Measurements from ENCODE around the gene NCAM1.

Gene NCAM1

DNA sequence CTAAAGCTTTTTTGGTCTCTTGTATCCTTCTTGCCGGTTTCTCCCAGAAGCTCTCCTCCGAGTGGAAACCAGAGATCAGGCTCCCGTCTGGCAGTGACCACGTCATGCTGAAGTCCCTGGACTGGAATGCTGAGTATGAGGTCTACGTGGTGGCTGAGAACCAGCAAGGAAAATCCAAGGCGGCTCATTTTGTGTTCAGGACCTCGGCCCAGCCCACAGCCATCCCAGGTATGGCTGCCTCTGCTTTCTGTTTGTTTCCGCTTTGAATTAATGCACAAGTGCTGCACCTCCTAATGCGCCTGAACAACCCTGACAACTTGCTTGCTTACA is 298.8 kb downstream of the NCAM1 start:
- peaks cover 0 to 7% (median 0%) of the 10 kb centered on the region in 5 experiments for H3K27me3 ChIP-seq (replicated peaks in 2 of 5; ENCODE audit: control insufficient read depth in 4 of 5, insufficient read depth in 5 of 5, low read length in 4 of 5)
- POLR2A ChIA-PET = no interaction called here

DNA sequence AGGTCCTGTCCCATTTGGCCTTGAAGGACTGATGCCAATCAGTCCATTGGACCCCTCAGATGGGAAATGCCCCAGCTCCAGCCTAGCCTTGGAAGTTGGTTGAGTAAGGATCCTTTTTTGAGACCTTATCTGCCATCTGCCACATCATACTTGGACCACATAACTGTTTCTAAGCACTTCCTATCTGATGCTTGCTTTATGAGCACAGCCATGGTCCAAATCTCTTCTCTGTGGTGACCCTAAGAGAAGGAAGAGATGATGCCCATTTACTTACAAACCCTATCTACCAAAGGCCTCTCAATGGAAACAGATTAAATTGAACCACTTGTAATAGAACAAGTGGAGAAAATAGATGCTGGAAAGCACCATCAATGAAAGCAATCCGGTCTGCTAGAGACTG is 299.3 kb downstream of the NCAM1 start:
- Histone ChIP-seq H3K27me3 (replicated peaks in 2 of 5; ENCODE audit: control insufficient read depth in 4 of 5, insufficient read depth in 5 of 5, low read length in 4 of 5) (peaks cover 0 to 9% (median 0%) of the 10 kb centered on the region in 5 experiments), H3K36me3 (ENCODE audit: control insufficient read depth in 4 of 4, insufficient read depth in 4 of 4, low read length in 3 of 4) (no peaks in the 10 kb centered on the region), H3K9me3 (ENCODE audit: control extremely low read depth in 1 of 5, control insufficient read depth in 4 of 5, insufficient read depth in 2 of 5, low read depth in 1 of 5, low read length in 4 of 5) (no peaks in the 10 kb centered on the region), H3K4me1 (ENCODE audit: control extremely low read depth in 1 of 4, control insufficient read depth in 4 of 4, insufficient read depth in 4 of 4, low read length in 3 of 4) (no peaks in the 10 kb centered on the region), H3K4me3 (ENCODE audit: control insufficient read depth in 1 of 7, extremely low read depth in 1 of 7, insufficient read depth in 4 of 7, low read depth in 2 of 7, low read length in 6 of 7) (no peak overlapping the region), H3K27ac (ENCODE audit: insufficient read depth in 1 of 2, low read depth in 1 of 2, low read length in 2 of 2, poor library complexity in 1 of 2, severe bottlenecking in 2 of 2) (no peak overlapping the region)
- ChIA-PET POLR2A (no interaction called here), CTCF (interaction anchor here (1.1 kb wide), 1 partner anchor 18 kb away, joined by 3 read pairs; no protein-coding TSS in a partner anchor)
- no peak for DNase-seq
- 100% methylated on average over 1 of the region's 1 CpG for WGBS (ENCODE audit: insufficient coverage)

More for the DNA sequence above, 298.8 kb downstream of the NCAM1 start:
- Histone ChIP-seq H3K36me3 (ENCODE audit: control insufficient read depth in 4 of 4, insufficient read depth in 4 of 4, low read length in 3 of 4) (no peaks in the 10 kb centered on the region), H3K9me3 (ENCODE audit: control extremely low read depth in 1 of 5, control insufficient read depth in 4 of 5, insufficient read depth in 2 of 5, low read depth in 1 of 5, low read length in 4 of 5) (no peaks in the 10 kb centered on the region), H3K27ac (ENCODE audit: insufficient read depth in 1 of 2, low read depth in 1 of 2, low read length in 2 of 2, poor library complexity in 1 of 2, severe bottlenecking in 2 of 2) (no peak overlapping the region), H3K4me1 (ENCODE audit: control extremely low read depth in 1 of 4, control insufficient read depth in 4 of 4, insufficient read depth in 4 of 4, low read length in 3 of 4) (no peaks in the 10 kb centered on the region), H3K4me3 (ENCODE audit: control insufficient read depth in 1 of 7, extremely low read depth in 1 of 7, insufficient read depth in 4 of 7, low read depth in 2 of 7, low read length in 6 of 7) (no peak overlapping the region)
- over 99% methylated on average over 9 of the region's 9 CpGs for WGBS (ENCODE audit: insufficient coverage)
- no peak for DNase-seq
- CTCF ChIA-PET = interaction anchor here (0.6 kb wide), 1 partner anchor 1163 kb away, joined by 3 read pairs; no protein-coding TSS in a partner anchor

DNA sequence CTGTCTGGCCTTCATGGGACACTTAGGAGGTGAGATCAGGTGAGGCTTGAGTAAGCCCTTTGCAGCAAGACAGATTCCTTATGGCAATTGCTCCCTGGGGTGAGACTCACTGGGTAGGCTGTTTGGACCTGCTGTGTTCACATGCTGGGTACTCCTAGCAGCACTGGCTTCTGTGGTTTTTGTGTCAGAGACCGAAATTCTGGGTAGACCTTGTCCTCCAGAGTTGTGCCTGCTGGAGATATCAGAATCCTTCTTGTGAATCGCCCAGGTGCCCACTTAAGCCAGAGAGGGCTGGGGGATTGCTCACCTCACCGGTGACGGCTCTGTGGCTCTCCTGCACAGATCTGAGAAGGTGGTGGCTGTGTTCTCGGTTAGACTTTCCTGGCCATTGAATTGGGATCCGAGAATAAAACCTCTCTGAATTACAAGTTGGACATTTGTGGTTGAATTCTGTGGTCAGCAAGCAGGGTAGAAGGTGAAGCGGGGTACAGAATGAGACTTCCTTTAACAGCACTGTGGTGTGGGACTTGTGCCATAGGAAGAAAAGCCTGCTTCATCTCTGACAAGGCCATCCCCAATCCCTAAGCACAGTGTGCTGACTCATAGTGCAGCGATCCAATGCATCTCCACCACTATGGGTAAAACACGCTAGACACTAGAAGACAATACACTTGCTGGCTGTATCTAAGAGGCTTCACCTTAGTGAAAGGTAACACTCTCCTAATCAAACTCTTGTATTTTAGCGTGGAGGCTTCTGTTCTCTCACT is 300.7 kb downstream of the NCAM1 start:
- no peak for DNase-seq
- Histone ChIP-seq H3K36me3 (ENCODE audit: control insufficient read depth in 4 of 4, insufficient read depth in 4 of 4, low read length in 3 of 4) (no peaks in the 10 kb centered on the region), H3K4me1 (ENCODE audit: control extremely low read depth in 1 of 4, control insufficient read depth in 4 of 4, insufficient read depth in 4 of 4, low read length in 3 of 4) (no peaks in the 10 kb centered on the region), H3K4me3 (ENCODE audit: control insufficient read depth in 1 of 7, extremely low read depth in 1 of 7, insufficient read depth in 4 of 7, low read depth in 2 of 7, low read length in 6 of 7) (no peak overlapping the region), H3K27me3 (replicated peaks in 2 of 5; ENCODE audit: control insufficient read depth in 4 of 5, insufficient read depth in 5 of 5, low read length in 4 of 5) (peaks cover 0 to 8% (median 4%) of the 10 kb centered on the region in 5 experiments), H3K9me3 (ENCODE audit: control extremely low read depth in 1 of 5, control insufficient read depth in 4 of 5, insufficient read depth in 2 of 5, low read depth in 1 of 5, low read length in 4 of 5) (no peaks in the 10 kb centered on the region), H3K27ac (ENCODE audit: insufficient read depth in 1 of 2, low read depth in 1 of 2, low read length in 2 of 2, poor library complexity in 1 of 2, severe bottlenecking in 2 of 2) (no peak overlapping the region)
- ChIA-PET POLR2A (no interaction called here), CTCF (no interaction called here)
- WGBS (ENCODE audit: insufficient coverage) = 86% methylated on average over 8 of the region's 10 CpGs

DNA sequence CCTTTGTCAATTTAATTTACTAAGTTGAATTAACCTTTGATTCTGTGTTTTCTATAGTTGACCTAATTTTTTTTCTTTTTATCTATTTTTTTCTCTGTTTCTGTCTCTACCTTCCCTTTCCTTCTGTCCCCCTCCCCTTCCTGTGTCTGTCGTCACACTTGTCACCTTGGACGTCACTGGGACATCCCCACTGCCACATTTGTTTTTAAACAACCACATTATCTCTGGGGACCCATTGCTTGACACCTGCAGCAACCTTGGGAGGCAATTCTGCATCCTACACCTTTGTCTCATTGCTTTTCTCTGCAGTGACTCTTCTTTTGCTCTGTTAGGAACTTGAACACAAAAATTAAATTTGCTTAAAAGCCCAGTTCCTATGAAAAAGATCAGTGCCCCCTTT is 301.4 kb downstream of the NCAM1 start:
- Histone ChIP-seq H3K4me1 (ENCODE audit: control extremely low read depth in 1 of 4, control insufficient read depth in 4 of 4, insufficient read depth in 4 of 4, low read length in 3 of 4) (no peaks in the 10 kb centered on the region), H3K27ac (ENCODE audit: insufficient read depth in 1 of 2, low read depth in 1 of 2, low read length in 2 of 2, poor library complexity in 1 of 2, severe bottlenecking in 2 of 2) (no peak overlapping the region), H3K27me3 (replicated peaks in 2 of 5; ENCODE audit: control insufficient read depth in 4 of 5, insufficient read depth in 5 of 5, low read length in 4 of 5) (peaks cover 0 to 8% (median 4%) of the 10 kb centered on the region in 5 experiments), H3K9me3 (ENCODE audit: control extremely low read depth in 1 of 5, control insufficient read depth in 4 of 5, insufficient read depth in 2 of 5, low read depth in 1 of 5, low read length in 4 of 5) (no peaks in the 10 kb centered on the region), H3K36me3 (ENCODE audit: control insufficient read depth in 4 of 4, insufficient read depth in 4 of 4, low read length in 3 of 4) (no peaks in the 10 kb centered on the region), H3K4me3 (ENCODE audit: control insufficient read depth in 1 of 7, extremely low read depth in 1 of 7, insufficient read depth in 4 of 7, low read depth in 2 of 7, low read length in 6 of 7) (no peak overlapping the region)
- POLR2A ChIA-PET = interaction anchor here (0.6 kb wide), 1 partner anchor 283 kb away, joined by 4 read pairs; no protein-coding TSS in a partner anchor
- DNase-seq = no peak
- CTCF ChIA-PET = no interaction called here
- 56% methylated on average over 2 of the region's 2 CpGs for WGBS (ENCODE audit: insufficient coverage)

DNA sequence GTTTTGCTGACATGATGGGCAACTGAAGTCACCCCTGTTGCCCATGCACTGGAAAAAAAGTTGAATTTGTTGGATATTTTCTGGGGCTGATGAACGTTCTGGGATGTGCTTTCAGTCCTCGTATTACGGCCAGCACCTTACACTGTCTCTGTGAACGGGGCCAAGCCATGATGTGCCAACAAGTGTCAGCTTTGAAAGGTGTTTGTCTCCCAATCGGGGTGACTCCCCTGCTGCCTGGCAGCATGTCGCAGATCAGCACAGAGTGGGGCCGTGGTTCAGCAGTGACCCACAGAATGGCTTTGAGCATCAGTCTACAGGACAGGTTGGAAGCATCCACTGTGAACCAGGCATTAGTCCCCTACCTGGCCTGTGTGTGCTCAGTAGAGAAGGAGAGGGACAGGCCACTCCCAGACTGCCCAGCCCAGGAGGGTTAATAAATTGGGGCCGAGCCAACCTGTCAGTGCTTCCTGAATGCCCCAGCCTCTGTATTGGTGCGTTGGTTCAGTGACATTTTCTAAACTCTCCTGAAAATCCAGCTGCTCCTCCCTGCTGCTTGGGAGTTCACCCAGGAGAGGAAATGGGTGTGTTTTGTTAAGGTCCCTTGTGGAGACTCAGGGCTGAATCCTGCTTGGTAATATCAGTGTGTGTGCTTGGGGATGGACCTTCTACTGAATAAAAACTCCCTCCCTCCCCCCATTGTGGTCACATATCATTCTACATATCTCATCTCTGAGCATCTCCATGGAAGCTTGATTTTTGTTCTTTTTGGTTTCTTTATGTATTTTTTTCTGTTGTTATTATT is 302.4 kb downstream of the NCAM1 start:
- no peaks in the 10 kb centered on the region for H3K9me3 ChIP-seq (ENCODE audit: control extremely low read depth in 1 of 5, control insufficient read depth in 4 of 5, insufficient read depth in 2 of 5, low read depth in 1 of 5, low read length in 4 of 5)
- H3K27ac ChIP-seq (ENCODE audit: insufficient read depth in 1 of 2, low read depth in 1 of 2, low read length in 2 of 2, poor library complexity in 1 of 2, severe bottlenecking in 2 of 2) = no peak overlapping the region
- ChIA-PET CTCF (no interaction called here), POLR2A (interaction anchor here (0.6 kb wide), 1 partner anchor 284 kb away, joined by 4 read pairs; no protein-coding TSS in a partner anchor)
- H3K4me3 ChIP-seq (ENCODE audit: control insufficient read depth in 1 of 7, extremely low read depth in 1 of 7, insufficient read depth in 4 of 7, low read depth in 2 of 7, low read length in 6 of 7) = no peak overlapping the region
- no peak for DNase-seq
- WGBS (ENCODE audit: insufficient coverage) = 96% methylated on average over 5 of the region's 9 CpGs
- peaks cover 0 to 8% (median 4%) of the 10 kb centered on the region in 5 experiments for H3K27me3 ChIP-seq (replicated peaks in 2 of 5; ENCODE audit: control insufficient read depth in 4 of 5, insufficient read depth in 5 of 5, low read length in 4 of 5)
- no peaks in the 10 kb centered on the region for H3K4me1 ChIP-seq (ENCODE audit: control extremely low read depth in 1 of 4, control insufficient read depth in 4 of 4, insufficient read depth in 4 of 4, low read length in 3 of 4)
- H3K36me3 ChIP-seq (ENCODE audit: control insufficient read depth in 4 of 4, insufficient read depth in 4 of 4, low read length in 3 of 4) = no peaks in the 10 kb centered on the region

DNA sequence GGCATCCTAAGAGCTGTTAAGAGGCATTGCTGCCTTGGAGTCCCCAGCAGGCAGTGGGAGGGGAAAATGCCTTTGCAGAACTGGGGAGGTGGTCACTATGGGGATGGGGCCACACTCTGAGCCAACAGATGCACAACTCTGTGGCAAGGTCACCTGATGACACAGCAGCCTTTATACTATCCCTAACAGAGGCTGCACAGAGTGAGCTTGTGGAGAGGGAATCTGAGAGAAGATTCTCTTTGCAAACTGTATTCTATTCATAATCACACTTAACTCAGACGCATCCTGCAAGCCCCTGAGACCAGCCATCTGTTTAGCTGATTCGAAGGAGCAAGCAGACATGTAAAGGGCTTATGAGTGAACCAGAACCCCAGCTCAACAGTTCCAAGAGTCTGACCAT is 304.1 kb downstream of the NCAM1 start:
- ChIA-PET CTCF (no interaction called here), POLR2A (no interaction called here)
- Histone ChIP-seq H3K27ac (ENCODE audit: insufficient read depth in 1 of 2, low read depth in 1 of 2, low read length in 2 of 2, poor library complexity in 1 of 2, severe bottlenecking in 2 of 2) (no peak overlapping the region), H3K36me3 (ENCODE audit: control insufficient read depth in 4 of 4, insufficient read depth in 4 of 4, low read length in 3 of 4) (no peaks in the 10 kb centered on the region), H3K27me3 (replicated peaks in 2 of 5; ENCODE audit: control insufficient read depth in 4 of 5, insufficient read depth in 5 of 5, low read length in 4 of 5) (peaks cover 0 to 8% (median 4%) of the 10 kb centered on the region in 5 experiments), H3K4me3 (ENCODE audit: control insufficient read depth in 1 of 7, extremely low read depth in 1 of 7, insufficient read depth in 4 of 7, low read depth in 2 of 7, low read length in 6 of 7) (no peak overlapping the region), H3K4me1 (ENCODE audit: control extremely low read depth in 1 of 4, control insufficient read depth in 4 of 4, insufficient read depth in 4 of 4, low read length in 3 of 4) (no peaks in the 10 kb centered on the region), H3K9me3 (ENCODE audit: control extremely low read depth in 1 of 5, control insufficient read depth in 4 of 5, insufficient read depth in 2 of 5, low read depth in 1 of 5, low read length in 4 of 5) (no peaks in the 10 kb centered on the region)
- DNase-seq = no peak
- WGBS (ENCODE audit: insufficient coverage) = 100% methylated on average over 1 of the region's 2 CpGs

DNA sequence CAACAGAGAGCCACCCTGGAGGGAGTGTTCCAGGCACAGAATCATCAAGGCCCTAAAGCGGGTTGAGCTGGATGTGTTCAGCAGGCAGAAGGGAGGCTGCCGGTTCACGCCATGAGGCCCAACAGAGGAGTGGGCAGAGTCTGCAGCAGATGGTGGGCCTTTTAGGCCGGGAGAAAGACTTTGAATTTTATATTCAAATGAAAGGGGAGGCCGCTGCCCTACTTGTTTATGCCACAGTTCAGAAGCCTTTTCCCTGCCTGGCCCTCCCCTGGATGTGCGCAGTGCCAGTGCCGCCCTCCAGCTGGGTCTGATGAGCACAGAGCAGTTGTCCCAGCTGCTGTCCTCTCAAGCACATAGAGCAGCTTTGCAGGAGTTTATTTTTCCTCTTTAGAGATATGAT is 306.3 kb downstream of the NCAM1 start:
- no peaks in the 10 kb centered on the region for H3K9me3 ChIP-seq (ENCODE audit: control extremely low read depth in 1 of 5, control insufficient read depth in 4 of 5, insufficient read depth in 2 of 5, low read depth in 1 of 5, low read length in 4 of 5)
- 94% methylated on average over 6 of the region's 7 CpGs for WGBS (ENCODE audit: insufficient coverage)
- no peak for DNase-seq
- H3K27me3 ChIP-seq (replicated peaks in 2 of 5; ENCODE audit: control insufficient read depth in 4 of 5, insufficient read depth in 5 of 5, low read length in 4 of 5) = peaks cover 0 to 8% (median 4%) of the 10 kb centered on the region in 5 experiments
- H3K4me1 ChIP-seq (ENCODE audit: control extremely low read depth in 1 of 4, control insufficient read depth in 4 of 4, insufficient read depth in 4 of 4, low read length in 3 of 4) = no peaks in the 10 kb centered on the region
- CTCF ChIA-PET = no interaction called here
- no peak overlapping the region for H3K27ac ChIP-seq (ENCODE audit: insufficient read depth in 1 of 2, low read depth in 1 of 2, low read length in 2 of 2, poor library complexity in 1 of 2, severe bottlenecking in 2 of 2)
- no peaks in the 10 kb centered on the region for H3K36me3 ChIP-seq (ENCODE audit: control insufficient read depth in 4 of 4, insufficient read depth in 4 of 4, low read length in 3 of 4)
- no peak overlapping the region for H3K4me3 ChIP-seq (ENCODE audit: control insufficient read depth in 1 of 7, extremely low read depth in 1 of 7, insufficient read depth in 4 of 7, low read depth in 2 of 7, low read length in 6 of 7)
- POLR2A ChIA-PET = no interaction called here
